ENCODE results near the gene C16orf86. TPM values are rescaled to one million over a fixed set of nuclear protein-coding genes. Genes with fewer than 3 reads are reported as not detected.

The C16orf86 gene
- total RNA-seq, 4 donors from 2014 or later = 0.98 to 14.5 (median 10.7) TPM

- no peak for TF ChIP-seq CTCF (IDR thresholded peaks at IDR 0.05; ENCODE audit: low read depth)
Observed at GRCh38 chr16:67676516-67676915, 9.9 kb downstream of the C16orf86 start.

- no peak for TF ChIP-seq CTCF (IDR thresholded peaks at IDR 0.05; ENCODE audit: low read depth)
Observed at GRCh38 chr16:67676939-67677338, 10.3 kb downstream of the C16orf86 start.

GRCh38 chr16:67677712-67678111, 11.1 kb downstream of the C16orf86 start:
- no peak for TF ChIP-seq CTCF (IDR thresholded peaks at IDR 0.05; ENCODE audit: low read depth)

- no peak for TF ChIP-seq CTCF (IDR thresholded peaks at IDR 0.05; ENCODE audit: low read depth)
Observed at GRCh38 chr16:67678354-67679023, 11.9 kb downstream of the C16orf86 start.

GRCh38 chr16:67679935-67680897, 13.6 kb downstream of the C16orf86 start:
- TF ChIP-seq CTCF (IDR thresholded peaks at IDR 0.05; ENCODE audit: low read depth) = no peak

GRCh38 chr16:67683767-67684166, 17.2 kb downstream of the C16orf86 start:
- TF ChIP-seq CTCF (IDR thresholded peaks at IDR 0.05; ENCODE audit: low read depth) = no peak

Measured in subcutaneous adipose tissue (tissue), 4 donors.